DMS153 (cell line): ENCODE results near the gene WAS.
A peak's percentile ranks its signal among the peaks of the same experiment; 100 is the strongest.
"Not testable (repeated sequence)": the region's sequence is repeated elsewhere in the genome, so short reads cannot be mapped to it uniquely, and the experiment has no call there.

Experiments used
- DNase-seq: peaks from one replicate; lab custom pipeline; 2025; lab: John Stamatoyannopoulos, UW

WAS gene

GRCh38 chrX:48685416-48685815, 1.8 kb downstream of the WAS start:
- DNase-seq: no peak

GRCh38 chrX:48688531-48689150, 5.0 kb downstream of the WAS start:
- DNase-seq: no peak

GRCh38 chrX:48689208-48689920, 5.8 kb downstream of the WAS start:
- no peak for DNase-seq

- DNase-seq: not testable (repeated sequence)
These were observed 8.1 kb downstream of the WAS start for GRCh38 chrX:48691746-48692145.

- no peak for DNase-seq
These were observed 11.4 kb downstream of the WAS start for GRCh38 chrX:48694776-48695533.

- DNase-seq: no peak
These were observed 11.9 kb downstream of the WAS start for GRCh38 chrX:48695534-48695896.

- no peak for DNase-seq
These were observed 12.3 kb downstream of the WAS start for GRCh38 chrX:48695925-48696300.

GRCh38 chrX:48696301-48696908, 12.8 kb downstream of the WAS start, which contains the start of gene SUV39H1:
TSS of gene SUV39H1 (plus strand) at chrX:48696734. CDS start at chrX:48696785, 51 bp downstream.
- DNase-seq: peak; percentile 59

GRCh38 chrX:48696909-48697727, 13.5 kb downstream of the WAS start:
- no peak for DNase-seq

- no peak for DNase-seq
These were observed 14.7 kb downstream of the WAS start for GRCh38 chrX:48698306-48698705.

GRCh38 chrX:48700246-48700645, 16.6 kb downstream of the WAS start:
- DNase-seq: no peak

- no peak for DNase-seq
These were observed 17.5 kb downstream of the WAS start for GRCh38 chrX:48700951-48701653.

GRCh38 chrX:48702032-48702431, 18.4 kb downstream of the WAS start:
- no peak for DNase-seq

- no peak for DNase-seq
These were observed 19.1 kb downstream of the WAS start for GRCh38 chrX:48702716-48703115.

GRCh38 chrX:48703228-48703627, 19.6 kb downstream of the WAS start:
- DNase-seq: no peak

GRCh38 chrX:48703642-48704481, 20.3 kb downstream of the WAS start:
- no peak for DNase-seq

- DNase-seq: no peak
These were observed 22.3 kb downstream of the WAS start for GRCh38 chrX:48705871-48706270.

GRCh38 chrX:48709522-48710112, 26.0 kb downstream of the WAS start:
- no peak for DNase-seq

GRCh38 chrX:48711162-48711928, 27.7 kb downstream of the WAS start:
- no peak for DNase-seq
